ENCODE measurements around the gene MYH10.

The MYH10 gene

GRCh38 chr17:8470447-8471047, 160.0 kb downstream of the MYH10 start:
- DNase-seq: peak in 7 of 14 donors; percentile 22 to 80 (median 35)

GRCh38 chr17:8469964-8470363, 160.6 kb downstream of the MYH10 start:
- peak in 2 of 14 donors; percentile 23 to 90 for DNase-seq

GRCh38 chr17:8468980-8469379, 161.5 kb downstream of the MYH10 start:
- DNase-seq: no peak

GRCh38 chr17:8468127-8468526, 162.4 kb downstream of the MYH10 start:
- DNase-seq: peak in 1 of 14 donors; percentile 26

- DNase-seq: peak in 2 of 14 donors; percentile 38 to 40
Observed at GRCh38 chr17:8467527-8467926, 163.0 kb downstream of the MYH10 start.

- no peak for DNase-seq
Observed at GRCh38 chr17:8466873-8467272, 163.7 kb downstream of the MYH10 start.

- no peak for DNase-seq
Observed at GRCh38 chr17:8466456-8466855, 164.1 kb downstream of the MYH10 start.

- no peak for DNase-seq
Observed at GRCh38 chr17:8465759-8466158, 164.8 kb downstream of the MYH10 start.

GRCh38 chr17:8465356-8465755, 165.2 kb downstream of the MYH10 start:
- DNase-seq: no peak

GRCh38 chr17:8464941-8465340, 165.6 kb downstream of the MYH10 start:
- DNase-seq: no peak

- DNase-seq: no peak
Observed at GRCh38 chr17:8463099-8463498, 167.4 kb downstream of the MYH10 start.

- DNase-seq: no peak
Observed at GRCh38 chr17:8462564-8462963, 168.0 kb downstream of the MYH10 start.

- no peak for DNase-seq
Observed at GRCh38 chr17:8459831-8460230, 170.7 kb downstream of the MYH10 start.

GRCh38 chr17:8459107-8459506, 171.4 kb downstream of the MYH10 start:
- no peak for DNase-seq

GRCh38 chr17:8458128-8458527, 172.4 kb downstream of the MYH10 start:
- no peak for DNase-seq

- DNase-seq: no peak
Observed at GRCh38 chr17:8455665-8456209, 174.8 kb downstream of the MYH10 start.

- DNase-seq: no peak
Observed at GRCh38 chr17:8453326-8453725, 177.2 kb downstream of the MYH10 start.

- no peak for DNase-seq
Observed at GRCh38 chr17:8451933-8452614, 178.5 kb downstream of the MYH10 start.

GRCh38 chr17:8448310-8448709, 182.2 kb downstream of the MYH10 start:
- DNase-seq: no peak

GRCh38 chr17:8447799-8448198, 182.7 kb downstream of the MYH10 start:
- DNase-seq: no peak

- no peak for DNase-seq
Observed at GRCh38 chr17:8445536-8445935, 185.0 kb downstream of the MYH10 start.

- DNase-seq: no peak
Observed at GRCh38 chr17:8444494-8444893, 186.0 kb downstream of the MYH10 start.

- DNase-seq: no peak
Observed at GRCh38 chr17:8443756-8444155, 186.8 kb downstream of the MYH10 start.

GRCh38 chr17:8442310-8442709, 188.2 kb downstream of the MYH10 start:
- DNase-seq: no peak

Data from C1 segment of cervical spinal cord (tissue), 14 donors.